ENCODE measurements around the gene SULT1B1.

DNA sequence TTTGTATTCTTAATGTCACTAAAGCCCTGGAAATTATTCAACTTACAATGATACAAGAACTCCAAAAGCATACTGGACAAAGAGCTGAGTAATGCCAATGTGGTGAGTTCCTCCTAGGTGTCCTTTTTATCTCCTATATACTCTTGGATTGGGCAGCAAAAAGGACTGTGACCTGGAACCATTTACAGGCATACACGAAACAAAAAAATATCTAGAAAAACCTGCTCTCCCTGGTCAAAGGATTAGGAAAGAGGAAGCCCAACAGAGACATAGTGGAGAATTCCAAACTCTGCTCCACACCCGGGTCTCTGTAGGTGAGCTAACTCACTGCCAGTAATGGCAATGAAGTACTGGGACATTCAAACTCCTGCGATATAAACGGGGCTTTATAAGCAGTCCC, 25.3 kb downstream of the SULT1B1 start:
- no peak for TF ChIP-seq POLR2A (IDR thresholded peaks at IDR 0.05; ENCODE audit: low read length)
- TF ChIP-seq GATA1 (IDR thresholded peaks at IDR 0.05; ENCODE audit: low read depth, low read length) = no peak

Measured in erythroblast (primary cell).